IMR-90 (cell line): Measurements from ENCODE around the gene NPNT. TPM values are rescaled to one million over a fixed set of nuclear protein-coding genes. Genes with fewer than 3 reads are reported as not detected.

ENCODE experiments used
- ATAC-seq: fragments of 200-7000 bp; cut with Tn5 transposase; 2 replicates; pipeline ENCODE4 v1.9.1; 2020; ENCODE audit warnings: low read depth, mild to moderate bottlenecking, moderate library complexity
- BruUV-seq: library from RNA; stranded (reverse); fragments of 400-500 nt; replicated peaks from 2 replicates; lab custom pipeline; 2021; lab: Mats Ljungman, UMichigan
- CTCF ChIA-PET: fragments of 300-600 bp; formaldehyde crosslinking; extraction: SDS; loops from one replicate; lab custom pipeline; 2021; ENCODE audit warnings: antibody characterized with exemption; lab: Yijun Ruan, JAX
- POLR2A ChIA-PET: fragments of 300-600 bp; sonication (Branson Sonifier 250); formaldehyde crosslinking; loops from one replicate; lab custom pipeline; 2022; ENCODE audit warnings: antibody characterized with exemption; ENCODE audit not compliant: unreplicated experiment; lab: Charles Lee
- DNase-seq: peaks from one replicate; pipeline ENCODE4 v3.0.0; 2013
- H2AFZ ChIP-seq: replicated peaks from 2 replicates; pipeline ENCODE3; 2013; ENCODE audit warnings: low read length, mild to moderate bottlenecking; ENCODE audit not compliant: poor library complexity
- H2AK5ac ChIP-seq: 2 replicates; pipeline ENCODE4 v1.6.1; 2013; ENCODE audit warnings: low read depth, low read length, inconsistent platforms
- H2AK9ac ChIP-seq: replicated peaks from 2 replicates; pipeline ENCODE3; 2013; ENCODE audit warnings: mild to moderate bottlenecking, low read depth, low read length, moderate library complexity; ENCODE audit not compliant: poor library complexity
- H2BK120ac ChIP-seq: 2 replicates; pipeline ENCODE4 v1.6.1; 2013; ENCODE audit warnings: low read depth, low read length, inconsistent platforms
- H2BK15ac ChIP-seq: 3 replicates; pipeline ENCODE4 v1.6.1; 2013; ENCODE audit warnings: low read depth, low read length, inconsistent platforms
- H2BK20ac ChIP-seq: 2 replicates; pipeline ENCODE4 v1.6.1; 2013; ENCODE audit warnings: low read depth, mild to moderate bottlenecking, inconsistent platforms, low read length, moderate library complexity
- H2BK5ac ChIP-seq: 2 replicates; pipeline ENCODE4 v1.6.1; 2013; ENCODE audit warnings: mild to moderate bottlenecking, low read depth, low read length, inconsistent platforms; ENCODE audit not compliant: poor library complexity, severe bottlenecking
- H3K14ac ChIP-seq: replicated peaks from 2 replicates; pipeline ENCODE4 v1.6.1; 2013; ENCODE audit warnings: low read depth, low read length, inconsistent platforms
- H3K18ac ChIP-seq: 2 replicates; pipeline ENCODE4 v1.6.1; 2013; ENCODE audit warnings: low read depth, low read length, control low read depth
- H3K23ac ChIP-seq: 2 replicates; pipeline ENCODE4 v1.6.1; 2013; ENCODE audit warnings: low read depth, low read length, inconsistent platforms
- H3K27ac ChIP-seq: 2 replicates; pipeline ENCODE4 v1.5.1; 2013; ENCODE audit warnings: mild to moderate bottlenecking, control low read depth, low read length; ENCODE audit not compliant: insufficient read depth
- H3K27me3 ChIP-seq: 2 replicates; pipeline ENCODE4 v1.6.1; 2013; ENCODE audit warnings: low read length; ENCODE audit not compliant: control insufficient read depth, insufficient read depth
- H3K36me3 ChIP-seq: 2 replicates; pipeline ENCODE4 v1.6.1; 2013; ENCODE audit warnings: low read length, mixed read lengths; ENCODE audit not compliant: control insufficient read depth, insufficient read depth
- H3K4ac ChIP-seq: 2 replicates; pipeline ENCODE4 v1.6.1; 2013; ENCODE audit warnings: low read depth, low read length, inconsistent platforms
- H3K4me1 ChIP-seq: 2 replicates; pipeline ENCODE4 v1.6.1; 2013; ENCODE audit warnings: low read length, mixed read lengths; ENCODE audit not compliant: control insufficient read depth, insufficient read depth
- H3K4me2 ChIP-seq: 2 replicates; pipeline ENCODE4 v1.6.1; 2013; ENCODE audit warnings: low read depth, mild to moderate bottlenecking, control low read depth, low read length, moderate library complexity
- H3K4me3 ChIP-seq: 2 replicates; pipeline ENCODE4 v1.5.1; 2013; ENCODE audit warnings: low read depth, mild to moderate bottlenecking, control low read depth, low read length, moderate library complexity; ENCODE audit not compliant: insufficient read depth
- H3K56ac ChIP-seq: 2 replicates; pipeline ENCODE4 v1.6.1; 2013; ENCODE audit warnings: low read length, inconsistent platforms; ENCODE audit not compliant: insufficient read depth; ENCODE audit errors: extremely low read depth
- H3K79me1 ChIP-seq, 2 experiments: 2 replicates each; pipeline ENCODE4 v1.6.1; 2013; ENCODE audit warnings: low read length in 2 of 2, inconsistent platforms in 1 of 2, low read depth in 1 of 2
- H3K9ac ChIP-seq: 2 replicates; pipeline ENCODE4 v1.6.1; 2013; ENCODE audit warnings: low read depth, low read length, control low read depth
- H3K9me1 ChIP-seq: 2 replicates; pipeline ENCODE4 v1.6.1; 2013; ENCODE audit warnings: low read length, inconsistent platforms; ENCODE audit not compliant: insufficient read depth
- H3K9me3 ChIP-seq: 2 replicates; pipeline ENCODE4 v1.6.1; 2013; ENCODE audit warnings: low read length; ENCODE audit not compliant: control insufficient read depth, insufficient read depth
- H4K20me1 ChIP-seq: 2 replicates; pipeline ENCODE4 v1.6.1; 2013; ENCODE audit warnings: low read length, inconsistent platforms; ENCODE audit not compliant: insufficient read depth
- H4K5ac ChIP-seq: 2 replicates; pipeline ENCODE4 v1.6.1; 2013; ENCODE audit warnings: mild to moderate bottlenecking, low read depth, low read length, control low read depth
- H4K8ac ChIP-seq, 2 experiments: 2 replicates each; pipeline ENCODE4 v1.6.1; 2013; ENCODE audit warnings: low read depth in 2 of 2, low read length in 2 of 2, control low read depth in 1 of 2, inconsistent platforms in 1 of 2
- H4K91ac ChIP-seq: 2 replicates; pipeline ENCODE4 v1.6.1; 2013; ENCODE audit warnings: low read depth, low read length, inconsistent platforms; ENCODE audit not compliant: insufficient read depth
- CHD1 ChIP-seq: IDR thresholded peaks from 2 replicates; pipeline ENCODE4 v1.6.1; 2012; ENCODE audit warnings: low read depth, low read length, improper control_type of control experiment
- FOS ChIP-seq: fragments of 150-350 bp; IDR thresholded peaks from 2 replicates; pipeline ENCODE4 v1.6.1; 2016; ENCODE audit warnings: low read depth, low read length
- MAZ ChIP-seq: IDR thresholded peaks from 2 replicates; pipeline ENCODE4 v1.6.1; 2012; ENCODE audit warnings: low read depth, mild to moderate bottlenecking, low read length, improper control_type of control experiment, moderate library complexity, borderline replicate concordance
- MXI1 ChIP-seq: IDR thresholded peaks from 2 replicates; pipeline ENCODE4 v1.6.1; 2012; ENCODE audit warnings: low read depth, mild to moderate bottlenecking, low read length, moderate library complexity, borderline replicate concordance
- NFE2L2 ChIP-seq: fragments of 150-350 bp; IDR thresholded peaks from 2 replicates; pipeline ENCODE4 v1.6.1; 2016; ENCODE audit warnings: low read depth, mild to moderate bottlenecking, low read length
- POLR2A ChIP-seq: IDR thresholded peaks from 2 replicates; pipeline ENCODE4 v1.6.1; 2012; ENCODE audit warnings: mild to moderate bottlenecking, low read depth, low read length
- RAD21 ChIP-seq: IDR thresholded peaks from 2 replicates; pipeline ENCODE4 v1.6.1; 2012; ENCODE audit warnings: low read length, improper control_type of control experiment
- RCOR1 ChIP-seq: IDR thresholded peaks from 2 replicates; pipeline ENCODE4 v1.6.1; 2012; ENCODE audit warnings: mild to moderate bottlenecking, low read length, improper control_type of control experiment; ENCODE audit not compliant: insufficient replicate concordance
- RFX5 ChIP-seq: IDR thresholded peaks from 2 replicates; pipeline ENCODE4 v1.8.0; 2012; ENCODE audit warnings: low read depth, mild to moderate bottlenecking, low read length, moderate library complexity
- SMC3 ChIP-seq: fragments of 150-350 bp; IDR thresholded peaks from 2 replicates; pipeline ENCODE4 v1.6.1; 2016; ENCODE audit warnings: low read depth, mild to moderate bottlenecking, antibody characterized with exemption, low read length, moderate library complexity
- USF2 ChIP-seq: fragments of 150-350 bp; IDR thresholded peaks from 2 replicates; pipeline ENCODE4 v1.6.1; 2017; ENCODE audit warnings: mild to moderate bottlenecking, antibody characterized with exemption, low read length, low read depth
- dilution Hi-C: fragments of 300-500 bp; cut with HindIII; formaldehyde crosslinking; loops from one replicate; pipeline ENCODE4 v1.14.3; 2018; ENCODE audit warnings: low sequenced_read_pairs; ENCODE audit not compliant: unreplicated experiment
- in situ Hi-C: fragments of 300-500 bp; cut with MboI; formaldehyde crosslinking; loops from 3 replicates; pipeline ENCODE4 v1.14.3; 2019; ENCODE audit warnings: low sequenced_read_pairs, inconsistent platforms, mixed read lengths
- intact Hi-C: fragments of 100-400 bp; cut with micrococcal nuclease; formaldehyde crosslinking; loops from 2 replicates; pipeline ENCODE4 v1.10.0; 2022
- polyA plus RNA-seq, 3 experiments: library from polyadenylated mRNA; depleted of rRNA; stranded (reverse); fragments of >200 nt; gene quantifications; 2 replicates each; pipeline ENCODE4 v1.2.3, GENCODE V29; 2012; ENCODE audit warnings: low replicate concordance in 1 of 3
- total RNA-seq: library from RNA; depleted of rRNA; stranded (reverse); fragments of >200 nt; gene quantifications from 2 replicates; pipeline ENCODE4 v1.2.3, GENCODE V29; 2012
- TF ChIP-seq, protein P1 (sequence below): conservative IDR thresholded peaks from 2 replicates; pipeline ENCODE4 v1.5.1; 2012; ENCODE audit warnings: mild to moderate bottlenecking, low read depth, low read length, improper control_type of control experiment

Gene NPNT
- total and polyA plus RNA-seq, 2 of the 4 experiments (the other 2 are of a cell fraction): not detected

DNA sequence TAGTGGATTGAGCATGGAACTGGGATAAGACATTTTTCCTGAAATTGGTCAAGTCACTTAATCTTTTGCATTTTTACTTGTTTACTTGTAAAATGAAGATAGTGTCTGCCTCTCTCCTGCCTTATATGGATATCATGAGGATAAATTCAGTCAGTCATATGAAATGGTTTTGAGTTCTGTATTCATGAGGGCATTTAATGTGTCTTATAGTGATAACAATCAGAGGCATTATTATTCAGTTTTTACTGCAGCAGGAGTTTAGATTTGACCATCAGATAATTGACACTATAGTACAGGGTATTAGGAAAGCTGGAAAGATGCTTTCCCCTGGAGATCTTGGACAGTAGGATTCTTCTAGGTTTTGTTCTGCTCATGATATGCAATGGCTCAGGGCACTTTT is 26.0 kb downstream of the NPNT start:
- Histone ChIP-seq H3K56ac (no peak overlapping the region), H3K9ac (no peak overlapping the region), H4K91ac (no peak overlapping the region), H3K18ac (no peak overlapping the region), H3K4me3 (no peak overlapping the region), H3K4me1 (no peaks in the 10 kb centered on the region), H4K20me1 (no peaks in the 10 kb centered on the region), H3K14ac (no peak overlapping the region), H4K8ac (no peak overlapping the region), H3K27me3 (no peaks in the 10 kb centered on the region; the same call in 1 of the 2 replicates), H4K5ac (no peak overlapping the region), H3K79me1 (no peaks in the 10 kb centered on the region), H3K36me3 (no peaks in the 10 kb centered on the region), H2BK15ac (no peak overlapping the region), H2BK120ac (no peak overlapping the region), H3K23ac (no peak overlapping the region), H2BK5ac (no peak overlapping the region), H3K4ac (no peak overlapping the region), H2BK20ac (no peak overlapping the region), H3K4me2 (no peak overlapping the region), H3K9me1 (no peaks in the 10 kb centered on the region), H2AFZ (no peak overlapping the region), H3K27ac (no peak overlapping the region), H2AK5ac (no peak overlapping the region), H3K9me3 (no peaks in the 10 kb centered on the region), H2AK9ac (no peak overlapping the region)
- DNase-seq (no peak), ATAC-seq (no peak)
- dilution Hi-C loops: no loop called here
- CTCF ChIA-PET: no interaction called here
- intact Hi-C loops: no loop called here
- no TSS peak for BruUV-seq
- POLR2A ChIA-PET: no interaction called here
- TF ChIP-seq, protein P1, sequence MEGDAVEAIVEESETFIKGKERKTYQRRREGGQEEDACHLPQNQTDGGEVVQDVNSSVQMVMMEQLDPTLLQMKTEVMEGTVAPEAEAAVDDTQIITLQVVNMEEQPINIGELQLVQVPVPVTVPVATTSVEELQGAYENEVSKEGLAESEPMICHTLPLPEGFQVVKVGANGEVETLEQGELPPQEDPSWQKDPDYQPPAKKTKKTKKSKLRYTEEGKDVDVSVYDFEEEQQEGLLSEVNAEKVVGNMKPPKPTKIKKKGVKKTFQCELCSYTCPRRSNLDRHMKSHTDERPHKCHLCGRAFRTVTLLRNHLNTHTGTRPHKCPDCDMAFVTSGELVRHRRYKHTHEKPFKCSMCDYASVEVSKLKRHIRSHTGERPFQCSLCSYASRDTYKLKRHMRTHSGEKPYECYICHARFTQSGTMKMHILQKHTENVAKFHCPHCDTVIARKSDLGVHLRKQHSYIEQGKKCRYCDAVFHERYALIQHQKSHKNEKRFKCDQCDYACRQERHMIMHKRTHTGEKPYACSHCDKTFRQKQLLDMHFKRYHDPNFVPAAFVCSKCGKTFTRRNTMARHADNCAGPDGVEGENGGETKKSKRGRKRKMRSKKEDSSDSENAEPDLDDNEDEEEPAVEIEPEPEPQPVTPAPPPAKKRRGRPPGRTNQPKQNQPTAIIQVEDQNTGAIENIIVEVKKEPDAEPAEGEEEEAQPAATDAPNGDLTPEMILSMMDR: no peak
- TF ChIP-seq RCOR1 (no peak), RFX5 (no peak), RAD21 (no peak), MAZ (no peak), POLR2A (no peak), NFE2L2 (no peak), USF2 (no peak), CHD1 (no peak), SMC3 (no peak), MXI1 (no peak), FOS (no peak)
- in situ Hi-C loops: no loop called here
